ENCODE data around the gene ARHGEF12.
"Not testable (repeated sequence)": the region's sequence is repeated elsewhere in the genome, so short reads cannot be mapped to it uniquely, and the experiment has no call there.

Gene ARHGEF12

GRCh38 chr11:120501976-120502755, 166.0 kb downstream of the ARHGEF12 start:
- DNase-seq, result no peak

- DNase-seq, result not testable (repeated sequence)
Measured at GRCh38 chr11:120503529-120503928, 167.3 kb downstream of the ARHGEF12 start.

GRCh38 chr11:120505801-120506425, 169.7 kb downstream of the ARHGEF12 start:
- DNase-seq, result no peak

- no peak for DNase-seq
Measured at GRCh38 chr11:120509346-120510053, 173.3 kb downstream of the ARHGEF12 start.

GRCh38 chr11:120510406-120511115, 174.3 kb downstream of the ARHGEF12 start:
- DNase-seq, result no peak

- DNase-seq, result peak; percentile 61
Measured at GRCh38 chr11:120511116-120511819, 175.1 kb downstream of the ARHGEF12 start, which contains the start of gene GRIK4. Gene GRIK4, plus strand, starts transcription at chr11:120511748. Its CDS starts 148,571 bp downstream, at chr11:120660319.

- DNase-seq, result no peak
Measured at GRCh38 chr11:120511820-120512738, 175.9 kb downstream of the ARHGEF12 start.

GRCh38 chr11:120512739-120513435, 176.7 kb downstream of the ARHGEF12 start:
- DNase-seq, result no peak

- no peak for DNase-seq
Measured at GRCh38 chr11:120513436-120514315, 177.5 kb downstream of the ARHGEF12 start.

GRCh38 chr11:120514541-120515121, 178.4 kb downstream of the ARHGEF12 start:
- DNase-seq, result no peak

GRCh38 chr11:120515186-120515723, 179.0 kb downstream of the ARHGEF12 start:
- no peak for DNase-seq

GRCh38 chr11:120516461-120517389, 180.5 kb downstream of the ARHGEF12 start:
- no peak for DNase-seq

GRCh38 chr11:120517390-120517761, 181.2 kb downstream of the ARHGEF12 start:
- DNase-seq, result no peak

GRCh38 chr11:120517801-120518291, 181.6 kb downstream of the ARHGEF12 start:
- no peak for DNase-seq

GRCh38 chr11:120518356-120518755, 182.1 kb downstream of the ARHGEF12 start:
- no peak for DNase-seq

GRCh38 chr11:120519474-120519873, 183.3 kb downstream of the ARHGEF12 start:
- no peak for DNase-seq

GRCh38 chr11:120520091-120520822, 184.0 kb downstream of the ARHGEF12 start:
- DNase-seq, result no peak
